ENCODE results near the gene PPARG.

Gene PPARG

DNA sequence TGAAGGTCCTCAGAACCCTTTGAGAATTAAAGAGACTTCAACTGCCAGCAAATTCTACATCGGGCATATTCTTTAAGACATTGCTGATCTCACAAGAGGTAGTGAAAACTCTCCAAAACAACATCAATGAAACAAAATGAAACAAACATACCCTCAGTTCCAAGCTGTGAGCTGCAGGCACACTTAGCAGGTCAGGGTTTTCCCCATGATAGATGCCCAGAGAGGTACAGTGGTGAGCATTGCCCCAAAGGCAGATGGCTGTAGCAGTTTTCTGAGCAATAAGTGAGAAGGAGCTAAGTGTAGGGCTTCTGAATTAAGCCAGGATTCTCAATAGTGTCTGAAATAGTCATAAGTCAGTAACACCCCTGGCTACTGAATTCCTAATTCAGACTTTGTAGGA is 99.3 kb downstream of the PPARG start:
- in situ Hi-C loops (cut with MboI; ENCODE audit: low sequenced_read_pairs, unreplicated experiment): no loop called here
- TF ChIP-seq, protein P1, sequence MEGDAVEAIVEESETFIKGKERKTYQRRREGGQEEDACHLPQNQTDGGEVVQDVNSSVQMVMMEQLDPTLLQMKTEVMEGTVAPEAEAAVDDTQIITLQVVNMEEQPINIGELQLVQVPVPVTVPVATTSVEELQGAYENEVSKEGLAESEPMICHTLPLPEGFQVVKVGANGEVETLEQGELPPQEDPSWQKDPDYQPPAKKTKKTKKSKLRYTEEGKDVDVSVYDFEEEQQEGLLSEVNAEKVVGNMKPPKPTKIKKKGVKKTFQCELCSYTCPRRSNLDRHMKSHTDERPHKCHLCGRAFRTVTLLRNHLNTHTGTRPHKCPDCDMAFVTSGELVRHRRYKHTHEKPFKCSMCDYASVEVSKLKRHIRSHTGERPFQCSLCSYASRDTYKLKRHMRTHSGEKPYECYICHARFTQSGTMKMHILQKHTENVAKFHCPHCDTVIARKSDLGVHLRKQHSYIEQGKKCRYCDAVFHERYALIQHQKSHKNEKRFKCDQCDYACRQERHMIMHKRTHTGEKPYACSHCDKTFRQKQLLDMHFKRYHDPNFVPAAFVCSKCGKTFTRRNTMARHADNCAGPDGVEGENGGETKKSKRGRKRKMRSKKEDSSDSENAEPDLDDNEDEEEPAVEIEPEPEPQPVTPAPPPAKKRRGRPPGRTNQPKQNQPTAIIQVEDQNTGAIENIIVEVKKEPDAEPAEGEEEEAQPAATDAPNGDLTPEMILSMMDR (IDR thresholded peaks at IDR 0.05; ENCODE audit: borderline replicate concordance, control extremely low read depth, extremely low read depth, insufficient read depth, missing control alignments): no peak
- no peak for DNase-seq (ENCODE audit: low spot score)

- no peak for DNase-seq (ENCODE audit: low spot score)
- in situ Hi-C loops (cut with MboI; ENCODE audit: low sequenced_read_pairs, unreplicated experiment): no loop called here
- TF ChIP-seq, protein P1 (IDR thresholded peaks at IDR 0.05; ENCODE audit: borderline replicate concordance, control extremely low read depth, extremely low read depth, insufficient read depth, missing control alignments): no peak
Measured at GRCh38 chr3:12392101-12392878, 103.4 kb downstream of the PPARG start.

DNA sequence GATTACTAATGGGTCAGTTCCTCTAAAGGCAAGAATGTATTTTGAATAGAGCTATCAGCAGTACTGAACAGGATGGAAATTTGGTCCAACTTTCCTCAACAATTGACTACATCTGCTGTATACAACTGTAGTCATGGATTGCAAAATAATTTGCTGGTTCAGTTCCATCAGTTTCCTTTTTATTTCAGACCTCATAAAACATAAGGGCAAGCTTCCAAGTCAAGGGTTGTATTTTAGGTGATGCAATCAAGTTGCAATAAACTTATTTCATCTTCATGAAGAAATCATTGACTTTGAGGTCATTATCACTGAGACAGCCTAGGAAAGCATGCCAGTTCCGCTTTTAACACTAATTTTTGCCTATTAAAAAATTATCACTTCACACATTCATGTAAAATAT is 105.0 kb downstream of the PPARG start:
- in situ Hi-C loops (cut with MboI; ENCODE audit: low sequenced_read_pairs, unreplicated experiment): no loop called here
- TF ChIP-seq, protein P1 (IDR thresholded peaks at IDR 0.05; ENCODE audit: borderline replicate concordance, control extremely low read depth, extremely low read depth, insufficient read depth, missing control alignments): no peak
- DNase-seq (ENCODE audit: low spot score): no peak

DNA sequence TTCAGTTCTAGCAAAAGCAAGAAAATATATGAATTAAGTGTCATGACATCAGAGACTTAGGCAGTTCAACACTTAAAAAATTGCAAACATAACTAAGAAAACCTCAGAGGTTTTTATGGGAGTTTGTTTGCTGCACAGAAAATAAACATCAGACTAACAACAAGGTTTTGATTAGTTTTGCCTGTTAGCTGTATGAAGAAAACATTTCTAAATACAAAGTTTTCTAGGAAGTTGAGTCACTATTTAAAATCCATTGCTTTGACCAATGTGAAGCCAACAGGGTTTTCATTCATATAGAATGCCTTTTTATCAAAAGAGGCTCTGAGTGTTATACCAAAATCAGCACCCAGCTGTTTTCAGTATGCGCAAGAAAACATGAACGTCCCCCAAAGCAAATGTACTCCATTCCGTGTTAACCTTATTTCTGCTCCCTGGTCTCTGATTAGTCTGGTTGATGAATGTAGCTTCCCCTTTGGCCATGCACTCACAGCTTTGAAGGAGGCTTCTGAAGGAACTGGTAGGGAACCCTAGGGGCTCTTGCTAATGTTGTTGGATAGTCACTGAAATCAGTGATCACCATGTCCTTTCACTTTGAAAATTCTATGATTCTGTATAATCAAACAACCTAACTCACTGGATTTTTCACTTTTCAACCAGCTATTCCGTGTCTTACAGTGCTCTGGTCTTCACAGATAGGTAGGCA is 105.8 kb downstream of the PPARG start:
- no peak for DNase-seq (ENCODE audit: low spot score)
- in situ Hi-C loops (cut with MboI; ENCODE audit: low sequenced_read_pairs, unreplicated experiment): no loop called here
- TF ChIP-seq, protein P1 (IDR thresholded peaks at IDR 0.05; ENCODE audit: borderline replicate concordance, control extremely low read depth, extremely low read depth, insufficient read depth, missing control alignments): no peak

DNA sequence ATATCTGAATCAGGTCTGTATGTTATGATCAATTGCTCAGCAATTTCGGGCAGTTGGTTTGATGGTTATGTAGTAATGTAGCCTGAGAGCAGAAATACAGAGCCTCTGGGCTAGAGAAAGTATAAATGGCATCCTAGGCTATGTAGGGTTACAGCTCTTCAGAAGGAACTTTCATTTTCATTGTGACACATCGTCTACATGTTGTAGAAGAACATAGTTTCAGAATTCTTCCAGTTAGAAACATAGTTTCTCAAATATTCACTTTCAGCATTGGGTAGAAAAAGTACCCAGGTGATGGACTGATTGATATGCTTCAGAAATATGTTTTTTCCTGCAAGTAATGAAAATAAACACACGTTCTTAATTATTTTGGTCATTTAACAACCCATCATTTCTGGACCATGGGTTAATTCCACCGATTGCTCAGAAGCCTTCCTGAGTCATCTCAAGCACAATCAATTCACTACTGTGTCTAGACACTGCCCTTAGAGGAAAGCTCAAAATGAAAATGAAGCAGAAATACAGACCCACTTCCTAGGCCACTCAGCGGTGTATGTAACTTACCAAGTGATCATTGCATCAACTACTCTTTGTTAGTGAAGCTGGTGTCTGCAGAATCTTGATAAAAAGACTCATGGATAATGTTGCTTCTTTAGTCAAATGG is 106.6 kb downstream of the PPARG start:
- TF ChIP-seq, protein P1 (IDR thresholded peaks at IDR 0.05; ENCODE audit: borderline replicate concordance, control extremely low read depth, extremely low read depth, insufficient read depth, missing control alignments): no peak
- peak; percentile 46 for DNase-seq (ENCODE audit: low spot score)
- in situ Hi-C loops (cut with MboI; ENCODE audit: low sequenced_read_pairs, unreplicated experiment): no loop called here

- TF ChIP-seq, protein P1 (IDR thresholded peaks at IDR 0.05; ENCODE audit: borderline replicate concordance, control extremely low read depth, extremely low read depth, insufficient read depth, missing control alignments): no peak
- in situ Hi-C loops (cut with MboI; ENCODE audit: low sequenced_read_pairs, unreplicated experiment): no loop called here
- no peak for DNase-seq (ENCODE audit: low spot score)
Measured at GRCh38 chr3:12396471-12396870, 107.6 kb downstream of the PPARG start.
